ENCODE data around the gene RNU7-1. TPM values are rescaled to one million over a fixed set of nuclear protein-coding genes. Genes with fewer than 3 reads are reported as not detected.

The RNU7-1 gene
- total RNA-seq, 1 donor from 2014 or later, result not detected

- H3K9me3 Mint-ChIP-seq (ENCODE audit: unreplicated experiment), result no peaks in the 10 kb centered on the region
- TF ChIP-seq CTCF (IDR thresholded peaks at IDR 0.05; ENCODE audit: unreplicated experiment), result no peak
- H3K4me1 Mint-ChIP-seq (ENCODE audit: unreplicated experiment), result peaks cover 73% of the 10 kb centered on the region
- peaks cover 30% of the 10 kb centered on the region for H3K36me3 Mint-ChIP-seq (ENCODE audit: low read depth, unreplicated experiment)
- DNase-seq (ENCODE audit: low spot score), result no peak
- H3K4me3 Mint-ChIP-seq (ENCODE audit: unreplicated experiment), result peak overlapping the region; percentile 100
- H3K27ac Mint-ChIP-seq (ENCODE audit: unreplicated experiment), result peak overlapping the region; percentile 94
- H3K27me3 Mint-ChIP-seq (ENCODE audit: unreplicated experiment), result peaks cover 30% of the 10 kb centered on the region
These were observed 15.5 kb upstream of the RNU7-1 start for GRCh38 chr12:6928022-6928702.

DNA sequence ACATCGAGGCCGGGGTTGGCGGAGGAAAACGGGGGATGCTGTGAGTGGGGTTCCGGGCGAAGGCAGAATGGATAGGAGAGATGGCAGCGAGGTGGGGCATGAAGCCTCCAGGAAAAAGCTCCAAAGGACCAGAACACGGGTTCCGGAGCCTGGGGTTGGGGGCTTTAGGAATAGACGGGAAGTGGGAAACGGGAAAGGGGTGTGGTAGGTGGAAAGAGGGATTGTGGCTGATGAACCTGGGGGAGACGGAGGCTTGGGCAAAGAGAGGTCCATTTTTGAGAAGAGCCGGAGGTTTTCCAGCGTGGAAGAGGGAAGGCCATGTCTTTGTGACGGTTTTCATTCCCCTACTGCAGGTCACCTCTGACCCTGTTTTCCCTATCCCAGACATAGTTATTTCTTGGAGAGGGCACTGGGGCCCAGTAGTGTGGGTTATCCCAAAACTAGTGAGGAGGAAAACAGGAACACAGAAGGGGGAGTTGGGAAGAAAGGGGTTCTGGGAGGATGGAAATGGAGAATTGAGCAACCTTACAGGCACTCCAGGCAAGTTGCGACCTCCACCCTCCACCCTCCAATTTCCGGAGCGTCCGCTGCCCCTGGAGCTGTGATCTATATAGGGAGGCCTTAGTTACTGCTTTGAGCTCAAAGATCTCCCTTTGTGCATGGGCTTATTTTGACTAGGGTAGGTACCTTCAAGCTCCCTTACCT lies 14.8 kb upstream of the RNU7-1 start:
- TF ChIP-seq CTCF (IDR thresholded peaks at IDR 0.05; ENCODE audit: unreplicated experiment), result no peak
- peaks cover 33% of the 10 kb centered on the region for H3K36me3 Mint-ChIP-seq (ENCODE audit: low read depth, unreplicated experiment)
- H3K4me1 Mint-ChIP-seq (ENCODE audit: unreplicated experiment), result peaks cover 74% of the 10 kb centered on the region
- peaks cover 30% of the 10 kb centered on the region for H3K27me3 Mint-ChIP-seq (ENCODE audit: unreplicated experiment)
- no peak for DNase-seq (ENCODE audit: low spot score)
- peak overlapping the region; percentile 94 for H3K27ac Mint-ChIP-seq (ENCODE audit: unreplicated experiment)
- H3K4me3 Mint-ChIP-seq (ENCODE audit: unreplicated experiment), result peak overlapping the region; percentile 100
- H3K9me3 Mint-ChIP-seq (ENCODE audit: unreplicated experiment), result no peaks in the 10 kb centered on the region

GRCh38 chr12:6929466-6930452 lies 13.9 kb upstream of the RNU7-1 start:
- no peak for DNase-seq (ENCODE audit: low spot score)
- TF ChIP-seq CTCF (IDR thresholded peaks at IDR 0.05; ENCODE audit: unreplicated experiment), result no peak
- Mint-ChIP-seq H3K27me3 (ENCODE audit: unreplicated experiment) (peaks cover 27% of the 10 kb centered on the region), H3K27ac (ENCODE audit: unreplicated experiment) (peak overlapping the region; percentile 86), H3K36me3 (ENCODE audit: low read depth, unreplicated experiment) (peaks cover 41% of the 10 kb centered on the region), H3K4me3 (ENCODE audit: unreplicated experiment) (peak overlapping the region; percentile 100), H3K9me3 (ENCODE audit: unreplicated experiment) (no peaks in the 10 kb centered on the region), H3K4me1 (ENCODE audit: unreplicated experiment) (peaks cover 74% of the 10 kb centered on the region)

GRCh38 chr12:6932766-6933165 lies 10.8 kb upstream of the RNU7-1 start:
- no peak for DNase-seq (ENCODE audit: low spot score)
- H3K4me3 Mint-ChIP-seq (ENCODE audit: unreplicated experiment), result no peak overlapping the region
- peaks cover 29% of the 10 kb centered on the region for H3K27me3 Mint-ChIP-seq (ENCODE audit: unreplicated experiment)
- no peak for TF ChIP-seq CTCF (IDR thresholded peaks at IDR 0.05; ENCODE audit: unreplicated experiment)
- H3K27ac Mint-ChIP-seq (ENCODE audit: unreplicated experiment), result peak overlapping the region; percentile 48
- peaks cover 45% of the 10 kb centered on the region for H3K36me3 Mint-ChIP-seq (ENCODE audit: low read depth, unreplicated experiment)
- H3K4me1 Mint-ChIP-seq (ENCODE audit: unreplicated experiment), result peaks cover 65% of the 10 kb centered on the region
- H3K9me3 Mint-ChIP-seq (ENCODE audit: unreplicated experiment), result no peaks in the 10 kb centered on the region
